ENCODE results near the gene TIMM29.

TIMM29 gene

DNA sequence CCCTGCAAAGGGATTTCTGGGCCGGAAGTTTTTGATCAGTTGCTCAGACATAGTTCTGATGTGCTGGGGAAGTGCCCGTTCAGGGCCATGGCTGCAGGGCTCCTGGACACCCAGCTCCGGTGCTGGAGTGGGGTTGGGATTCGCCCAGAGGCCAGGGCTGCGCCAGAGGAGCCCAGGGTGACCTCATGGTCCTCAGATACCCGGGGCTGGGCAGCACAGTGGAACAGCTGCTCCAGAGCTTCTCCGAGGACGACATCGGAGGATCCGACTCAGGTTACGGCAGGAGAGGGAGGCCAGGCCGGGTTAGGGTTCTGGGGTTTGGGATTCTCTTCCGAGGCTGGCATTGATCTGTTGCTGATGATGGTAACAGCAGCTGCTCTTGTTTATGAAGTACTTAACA lies 36.4 kb upstream of the TIMM29 start:
- H3K79me2 ChIP-seq (ENCODE audit: low read length) = peaks cover 59% of the 10 kb centered on the region
- DNase-seq = no peak
- no peaks in the 10 kb centered on the region for H3K9me3 ChIP-seq (replicated peaks; ENCODE audit: insufficient read depth, low read length)
- TF ChIP-seq, protein P1, sequence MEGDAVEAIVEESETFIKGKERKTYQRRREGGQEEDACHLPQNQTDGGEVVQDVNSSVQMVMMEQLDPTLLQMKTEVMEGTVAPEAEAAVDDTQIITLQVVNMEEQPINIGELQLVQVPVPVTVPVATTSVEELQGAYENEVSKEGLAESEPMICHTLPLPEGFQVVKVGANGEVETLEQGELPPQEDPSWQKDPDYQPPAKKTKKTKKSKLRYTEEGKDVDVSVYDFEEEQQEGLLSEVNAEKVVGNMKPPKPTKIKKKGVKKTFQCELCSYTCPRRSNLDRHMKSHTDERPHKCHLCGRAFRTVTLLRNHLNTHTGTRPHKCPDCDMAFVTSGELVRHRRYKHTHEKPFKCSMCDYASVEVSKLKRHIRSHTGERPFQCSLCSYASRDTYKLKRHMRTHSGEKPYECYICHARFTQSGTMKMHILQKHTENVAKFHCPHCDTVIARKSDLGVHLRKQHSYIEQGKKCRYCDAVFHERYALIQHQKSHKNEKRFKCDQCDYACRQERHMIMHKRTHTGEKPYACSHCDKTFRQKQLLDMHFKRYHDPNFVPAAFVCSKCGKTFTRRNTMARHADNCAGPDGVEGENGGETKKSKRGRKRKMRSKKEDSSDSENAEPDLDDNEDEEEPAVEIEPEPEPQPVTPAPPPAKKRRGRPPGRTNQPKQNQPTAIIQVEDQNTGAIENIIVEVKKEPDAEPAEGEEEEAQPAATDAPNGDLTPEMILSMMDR (IDR thresholded peaks at IDR 0.05; ENCODE audit: low read length) = no peak
- TF ChIP-seq EZH2 (optimal IDR thresholded peaks at IDR 0.05; ENCODE audit: low read depth, low read length) (no peak), EZH2phosphoT487 (IDR thresholded peaks at IDR 0.05; ENCODE audit: low read length) (no peak)
- no peak overlapping the region for H3K9ac ChIP-seq (ENCODE audit: low read length)
- no peaks in the 10 kb centered on the region for H3K27me3 ChIP-seq (replicated peaks; ENCODE audit: insufficient read depth, low read length)
- no peak overlapping the region for H3K4me3 ChIP-seq (ENCODE audit: low read length)
- no peaks in the 10 kb centered on the region for H3F3A ChIP-seq (ENCODE audit: insufficient read depth, low read length)
- no peak overlapping the region for H3K27ac ChIP-seq (ENCODE audit: low read length)
- no peak overlapping the region for H3K4me2 ChIP-seq (ENCODE audit: low read depth, low read length)
- H3K9me2 ChIP-seq (replicated peaks; ENCODE audit: insufficient read depth, low read length) = no peaks in the 10 kb centered on the region
- H2AFZ ChIP-seq (ENCODE audit: low read length) = no peak overlapping the region
- no peaks in the 10 kb centered on the region for H3K4me1 ChIP-seq (ENCODE audit: low read length)
- H4K20me1 ChIP-seq (ENCODE audit: insufficient read depth, low read length) = no peaks in the 10 kb centered on the region
- no peaks in the 10 kb centered on the region for H3K36me3 ChIP-seq (replicated peaks; ENCODE audit: insufficient read depth, low read length)

DNA sequence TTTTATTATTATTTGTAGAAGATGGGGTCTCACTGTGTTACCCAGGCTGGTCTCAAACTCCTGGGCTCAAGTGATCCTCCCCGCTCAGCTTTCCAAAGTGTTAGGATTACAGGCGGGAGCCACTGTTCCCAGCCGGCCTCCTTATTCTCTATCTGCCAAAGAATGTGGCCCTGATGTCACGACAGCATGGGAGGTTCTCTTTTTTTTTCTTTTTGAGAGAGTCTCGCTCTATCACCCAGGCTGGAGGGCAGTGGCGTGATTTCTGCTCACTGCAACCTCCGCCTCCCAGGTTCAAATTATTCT lies 33.7 kb upstream of the TIMM29 start:
- Histone ChIP-seq H3K27ac (ENCODE audit: low read length) (no peak overlapping the region), H4K20me1 (ENCODE audit: insufficient read depth, low read length) (no peaks in the 10 kb centered on the region), H3K4me1 (ENCODE audit: low read length) (no peaks in the 10 kb centered on the region), H3K79me2 (ENCODE audit: low read length) (peaks cover 57% of the 10 kb centered on the region), H2AFZ (ENCODE audit: low read length) (no peak overlapping the region), H3K36me3 (replicated peaks; ENCODE audit: insufficient read depth, low read length) (no peaks in the 10 kb centered on the region), H3K9ac (ENCODE audit: low read length) (no peak overlapping the region), H3K27me3 (replicated peaks; ENCODE audit: insufficient read depth, low read length) (no peaks in the 10 kb centered on the region), H3K4me3 (ENCODE audit: low read length) (no peak overlapping the region), H3K9me2 (replicated peaks; ENCODE audit: insufficient read depth, low read length) (no peaks in the 10 kb centered on the region), H3K4me2 (ENCODE audit: low read depth, low read length) (no peak overlapping the region), H3F3A (ENCODE audit: insufficient read depth, low read length) (no peaks in the 10 kb centered on the region), H3K9me3 (replicated peaks; ENCODE audit: insufficient read depth, low read length) (no peaks in the 10 kb centered on the region)
- TF ChIP-seq EZH2phosphoT487 (IDR thresholded peaks at IDR 0.05; ENCODE audit: low read length) = no peak
- no peak for TF ChIP-seq EZH2 (optimal IDR thresholded peaks at IDR 0.05; ENCODE audit: low read depth, low read length)
- TF ChIP-seq, protein P1 (IDR thresholded peaks at IDR 0.05; ENCODE audit: low read length) = no peak
- DNase-seq = no peak

DNA sequence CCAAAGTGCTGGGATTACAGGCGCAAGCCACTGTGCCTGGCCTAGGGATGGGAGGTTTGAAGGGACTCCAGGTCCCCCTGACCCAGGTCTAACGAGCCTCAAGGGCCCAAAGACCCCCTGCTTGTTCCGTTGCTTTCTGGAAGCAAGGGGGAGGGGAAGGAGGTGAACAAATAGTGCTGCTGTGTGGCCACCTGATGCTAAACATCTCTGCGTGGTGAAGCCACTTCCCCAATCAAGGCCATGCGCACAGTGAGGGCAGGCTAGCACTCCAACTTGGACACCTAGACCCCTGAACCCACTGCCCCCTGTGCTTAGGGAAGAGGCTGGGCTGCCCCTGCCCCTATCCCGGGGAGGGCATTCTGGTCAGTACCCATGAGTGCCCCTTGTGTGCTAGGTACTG lies 33.2 kb upstream of the TIMM29 start:
- Histone ChIP-seq H3K36me3 (replicated peaks; ENCODE audit: insufficient read depth, low read length) (no peaks in the 10 kb centered on the region), H3K79me2 (ENCODE audit: low read length) (peaks cover 62% of the 10 kb centered on the region)

More for the DNA sequence above, 33.2 kb upstream of the TIMM29 start:
- H3K4me2 ChIP-seq (ENCODE audit: low read depth, low read length) = no peak overlapping the region
- H3K9me3 ChIP-seq (replicated peaks; ENCODE audit: insufficient read depth, low read length) = no peaks in the 10 kb centered on the region
- DNase-seq = no peak
- H3K9me2 ChIP-seq (replicated peaks; ENCODE audit: insufficient read depth, low read length) = no peaks in the 10 kb centered on the region
- H3K27ac ChIP-seq (ENCODE audit: low read length) = no peak overlapping the region
- TF ChIP-seq, protein P1 (IDR thresholded peaks at IDR 0.05; ENCODE audit: low read length) = no peak
- TF ChIP-seq EZH2phosphoT487 (IDR thresholded peaks at IDR 0.05; ENCODE audit: low read length) (no peak), EZH2 (optimal IDR thresholded peaks at IDR 0.05; ENCODE audit: low read depth, low read length) (no peak)
- no peaks in the 10 kb centered on the region for H3K4me1 ChIP-seq (ENCODE audit: low read length)
- H3K4me3 ChIP-seq (ENCODE audit: low read length) = no peak overlapping the region
- no peak overlapping the region for H2AFZ ChIP-seq (ENCODE audit: low read length)
- no peaks in the 10 kb centered on the region for H3F3A ChIP-seq (ENCODE audit: insufficient read depth, low read length)
- H3K27me3 ChIP-seq (replicated peaks; ENCODE audit: insufficient read depth, low read length) = no peaks in the 10 kb centered on the region
- no peak overlapping the region for H3K9ac ChIP-seq (ENCODE audit: low read length)
- no peaks in the 10 kb centered on the region for H4K20me1 ChIP-seq (ENCODE audit: insufficient read depth, low read length)
